ENCODE data around the gene POLR1H.

The POLR1H gene

GRCh38 chr6:30096829-30097228 is 35.8 kb downstream of the POLR1H start:
- DNase-seq (ENCODE audit: low spot score), result no peak

- no peak for DNase-seq (ENCODE audit: low spot score)
Measured at GRCh38 chr6:30097902-30098768, 37.1 kb downstream of the POLR1H start.

DNA sequence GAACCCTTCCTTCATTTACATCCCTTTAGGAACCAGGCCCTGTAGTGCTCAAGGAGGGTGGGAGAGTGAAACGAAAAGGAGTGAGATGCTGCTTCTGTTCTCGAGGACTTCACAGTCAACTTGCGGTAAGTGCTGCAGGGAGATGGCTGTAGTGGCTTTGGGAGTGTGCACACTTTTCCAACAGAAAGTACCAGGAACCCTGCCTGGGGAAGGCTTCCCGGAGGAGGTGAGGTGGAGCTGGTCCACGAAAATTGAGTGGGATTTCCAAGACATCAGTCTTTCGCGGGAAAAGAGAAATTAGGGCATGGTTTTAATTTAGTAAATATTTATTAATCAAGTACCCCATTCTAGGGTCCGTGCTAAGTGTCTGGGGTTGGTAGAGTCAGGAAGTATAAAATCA is 39.1 kb downstream of the POLR1H start:
- DNase-seq (ENCODE audit: low spot score), result no peak

DNA sequence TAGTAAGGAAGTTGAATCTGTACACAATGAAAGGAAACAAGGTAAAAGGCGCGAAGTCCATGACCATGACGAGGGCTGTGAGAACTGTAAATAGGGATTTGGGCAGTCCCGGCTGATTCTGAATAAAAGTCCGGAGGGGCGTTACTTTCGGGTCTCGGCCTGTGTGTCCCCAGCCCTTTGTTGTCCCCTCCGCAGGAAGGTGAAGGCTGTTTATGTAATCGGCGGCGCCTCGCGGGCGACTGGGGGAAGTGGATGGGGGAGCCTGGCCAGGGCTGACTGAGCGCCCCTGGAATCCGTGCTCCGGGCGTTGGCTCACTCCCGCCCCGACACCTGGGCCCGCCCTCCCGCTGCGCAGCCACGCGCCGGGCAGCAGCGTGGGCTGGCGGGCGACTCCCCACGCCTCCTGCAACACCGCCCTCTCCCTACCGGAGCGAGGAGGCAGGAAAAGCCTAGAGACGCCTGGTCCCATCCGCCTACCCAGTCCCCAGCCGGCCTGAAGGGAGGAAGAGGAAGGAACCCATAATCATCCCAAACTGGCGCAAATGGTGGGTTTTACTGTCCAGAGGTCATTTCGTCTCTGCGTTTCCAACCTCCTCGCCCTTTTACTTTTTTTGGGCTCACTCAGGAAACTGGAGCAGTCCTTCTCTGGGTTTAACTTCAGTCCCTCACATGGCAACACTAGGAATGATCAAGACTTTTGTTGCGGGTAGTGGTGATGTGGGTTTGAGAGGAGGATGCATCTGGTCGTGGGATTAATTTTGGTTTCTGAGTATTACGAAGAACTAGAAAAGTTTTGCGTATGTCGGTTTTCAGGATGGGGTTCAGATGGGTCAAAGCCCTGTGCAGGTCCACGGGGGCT is 39.7 kb downstream of the POLR1H start:
- DNase-seq (ENCODE audit: low spot score), result no peak

GRCh38 chr6:30101444-30102413 is 40.7 kb downstream of the POLR1H start:
- no peak for DNase-seq (ENCODE audit: low spot score)

DNA sequence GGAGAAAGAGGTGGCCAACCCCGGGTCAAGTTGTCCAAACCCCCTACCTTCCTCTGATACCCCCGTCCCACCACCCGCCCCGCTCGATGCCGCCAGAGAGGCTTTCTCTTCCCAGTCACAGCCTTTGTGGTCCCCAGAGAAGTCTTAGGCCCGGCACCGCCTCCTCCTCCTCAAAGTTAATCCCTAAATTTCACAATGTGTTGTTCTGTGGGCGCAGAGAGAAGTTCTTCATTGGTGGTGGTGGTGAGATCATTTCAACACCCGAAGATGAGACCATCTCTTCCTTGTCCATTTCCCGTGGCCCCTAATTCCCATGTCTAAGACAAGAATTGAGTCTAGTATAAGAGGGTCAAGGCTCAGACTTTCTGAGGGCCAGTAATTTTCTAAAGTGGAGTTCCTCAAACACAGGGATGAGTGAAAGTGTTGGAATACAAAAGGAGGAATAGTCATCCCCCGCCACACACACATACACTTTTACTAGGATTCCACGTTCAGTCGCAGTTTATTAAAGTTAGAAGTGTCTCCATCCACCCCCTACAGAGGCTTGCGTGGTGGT is 41.4 kb downstream of the POLR1H start:
- DNase-seq (ENCODE audit: low spot score), result no peak

DNA sequence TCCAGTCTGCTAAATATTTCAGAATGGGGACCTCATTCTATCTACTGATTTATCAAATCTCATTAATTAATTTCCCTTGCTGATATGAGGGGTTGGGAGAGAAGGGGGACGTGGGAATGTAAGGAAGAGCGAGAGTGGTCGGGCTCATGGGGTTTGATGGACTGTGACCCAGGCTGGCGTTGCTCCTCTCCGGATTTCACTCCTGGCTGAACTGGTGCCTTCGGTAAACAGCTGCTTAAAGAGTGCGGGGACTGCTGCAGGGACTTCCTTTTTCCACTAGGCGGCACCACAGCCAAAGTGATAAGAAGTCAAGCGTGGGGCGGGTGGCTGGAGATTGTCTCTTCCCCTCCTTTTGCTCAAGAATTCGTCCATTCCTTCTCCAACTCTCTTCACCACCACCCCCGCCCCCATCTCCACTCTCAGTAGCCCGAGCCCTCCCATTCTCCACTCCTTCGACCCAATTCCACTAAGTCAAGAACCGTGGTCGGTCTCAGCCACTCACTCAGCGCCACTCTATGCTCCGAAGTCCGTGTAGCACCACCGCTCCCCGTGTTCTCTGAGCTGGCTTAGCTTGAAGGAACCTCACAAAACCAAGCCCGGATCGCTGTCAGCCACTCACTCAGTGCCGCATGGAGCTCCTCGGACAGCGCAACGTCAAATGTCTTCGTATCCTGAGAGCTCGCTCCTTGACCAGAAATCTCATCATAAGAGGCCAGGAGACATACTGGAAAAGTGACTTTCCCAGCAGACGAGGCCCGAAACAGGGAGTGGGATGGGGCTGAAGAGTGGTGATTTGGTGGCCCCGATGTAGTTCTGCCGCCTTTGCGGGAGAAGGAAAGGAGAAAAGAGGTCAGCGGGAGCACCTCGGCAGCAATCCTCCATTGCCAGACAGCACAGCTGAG is 42.2 kb downstream of the POLR1H start:
- peak; percentile 89 for DNase-seq (ENCODE audit: low spot score)

- no peak for DNase-seq (ENCODE audit: low spot score)
Measured at GRCh38 chr6:30103872-30104179, 42.8 kb downstream of the POLR1H start.

GRCh38 chr6:30104661-30105060 is 43.6 kb downstream of the POLR1H start:
- no peak for DNase-seq (ENCODE audit: low spot score)

DNA sequence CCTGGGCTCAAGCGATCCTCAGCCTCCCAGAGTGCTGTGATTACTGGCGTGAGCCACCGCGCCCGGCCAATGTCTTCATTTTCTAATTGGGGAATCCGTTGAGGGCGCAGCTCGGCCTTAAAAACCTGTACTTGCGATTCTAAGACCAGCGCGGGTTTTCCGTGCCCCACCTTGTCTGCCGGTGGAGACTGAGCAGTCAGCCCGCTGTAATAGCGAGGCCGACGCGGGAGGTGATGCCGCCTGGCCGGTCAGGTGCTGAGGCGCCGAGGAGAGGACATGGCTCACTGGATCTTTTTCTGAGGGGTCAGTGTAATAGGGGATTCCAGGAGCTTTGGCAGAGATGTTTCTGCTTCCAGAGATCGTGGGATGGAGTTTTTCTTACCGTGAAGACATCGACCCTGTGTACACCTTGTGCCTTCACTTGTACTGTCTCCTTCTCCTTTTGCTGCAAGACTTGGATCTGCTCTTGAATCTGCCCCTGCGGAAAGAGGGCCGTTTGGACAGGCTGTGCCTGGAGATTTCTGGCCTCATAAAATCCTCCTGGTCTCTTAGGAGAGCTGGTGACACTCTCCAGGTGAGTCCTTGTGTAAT is 50.3 kb downstream of the POLR1H start:
- DNase-seq (ENCODE audit: low spot score), result no peak

GRCh38 chr6:30112402-30112994 is 51.4 kb downstream of the POLR1H start:
- no peak for DNase-seq (ENCODE audit: low spot score)

- DNase-seq (ENCODE audit: low spot score), result no peak
Measured at GRCh38 chr6:30113003-30113759, 52.1 kb downstream of the POLR1H start, which contains the start of gene TRIM31. TRIM31 (minus strand) TSS chr6:30113090; CDS start chr6:30112805, 285 bp downstream.

DNA sequence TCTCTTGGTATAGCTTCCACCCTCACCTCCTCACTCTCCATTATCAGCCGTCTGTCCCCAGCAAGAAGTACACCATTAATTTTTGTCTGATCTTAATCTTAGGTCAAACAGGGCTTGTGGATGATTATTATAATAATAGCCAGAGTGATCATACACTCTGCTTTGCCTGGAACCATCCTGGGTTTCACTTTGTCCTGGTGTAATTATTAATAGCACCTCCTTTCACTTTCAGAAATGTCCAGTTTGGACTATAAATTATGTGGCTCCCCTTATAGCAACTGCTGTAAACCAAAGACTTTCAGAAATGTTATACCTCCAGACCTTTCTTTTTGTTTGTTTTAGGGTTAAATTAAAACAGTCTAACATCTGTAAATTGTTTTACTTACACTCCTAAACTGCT is 52.8 kb downstream of the POLR1H start:
- DNase-seq (ENCODE audit: low spot score), result no peak

Measured in NAMALWA (cell line).